MM.1S (cell line): Measurements from ENCODE around the gene EGR2.

Source experiments
- EZH2 ChIP-seq: fragments of 300-600 bp; sonication (generic); optimal IDR thresholded peaks from 2 replicates; pipeline ENCODE3; 2017; ENCODE audit warnings: low read depth, mild to moderate bottlenecking, antibody characterized with exemption, low read length, mixed read lengths
- EZH2phosphoT487 ChIP-seq: fragments of 300-600 bp; sonication (generic); IDR thresholded peaks from 2 replicates; pipeline ENCODE4 v1.6.1; 2018; ENCODE audit warnings: antibody characterized with exemption, low read length
- TF ChIP-seq, protein P1 (sequence below): fragments of 300-600 bp; sonication (generic); IDR thresholded peaks from 2 replicates; pipeline ENCODE4 v1.5.1; 2016; ENCODE audit warnings: antibody characterized with exemption, low read length, mixed read lengths

DNA sequence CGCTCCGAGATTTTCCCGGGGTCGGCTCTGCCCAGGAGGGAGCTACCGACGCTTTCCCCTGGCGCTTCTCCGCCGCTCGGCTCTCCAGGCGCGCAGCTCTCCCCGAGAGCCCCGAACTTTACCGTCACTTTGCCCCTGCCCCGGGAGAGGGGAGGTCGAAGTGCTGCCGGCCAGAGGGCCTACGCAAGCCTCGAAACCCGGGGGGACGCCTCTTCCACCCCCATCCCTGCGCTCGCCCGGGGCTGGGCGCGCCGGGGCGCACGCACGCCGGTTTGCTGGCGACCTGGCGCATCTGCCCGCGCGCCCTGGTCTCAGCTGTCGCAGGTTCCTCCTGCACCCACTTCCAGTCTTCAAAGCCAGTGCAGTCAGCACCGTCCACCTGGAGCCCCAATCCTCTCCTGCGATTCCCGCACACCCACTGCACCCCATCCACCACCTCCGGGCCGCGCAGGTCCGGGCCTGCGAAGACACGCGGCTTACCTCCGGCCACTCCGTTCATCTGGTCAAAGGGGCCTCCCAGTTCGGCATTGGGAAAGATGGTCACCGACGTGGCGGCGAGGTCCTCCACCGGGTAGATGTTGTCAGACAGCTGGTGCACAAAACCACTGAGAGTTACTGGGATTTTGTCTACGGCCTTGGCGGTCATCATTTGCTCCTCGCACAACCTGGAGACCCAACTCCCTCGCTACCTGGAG is 638 bp downstream of the EGR2 start:
- TF ChIP-seq, protein P1, sequence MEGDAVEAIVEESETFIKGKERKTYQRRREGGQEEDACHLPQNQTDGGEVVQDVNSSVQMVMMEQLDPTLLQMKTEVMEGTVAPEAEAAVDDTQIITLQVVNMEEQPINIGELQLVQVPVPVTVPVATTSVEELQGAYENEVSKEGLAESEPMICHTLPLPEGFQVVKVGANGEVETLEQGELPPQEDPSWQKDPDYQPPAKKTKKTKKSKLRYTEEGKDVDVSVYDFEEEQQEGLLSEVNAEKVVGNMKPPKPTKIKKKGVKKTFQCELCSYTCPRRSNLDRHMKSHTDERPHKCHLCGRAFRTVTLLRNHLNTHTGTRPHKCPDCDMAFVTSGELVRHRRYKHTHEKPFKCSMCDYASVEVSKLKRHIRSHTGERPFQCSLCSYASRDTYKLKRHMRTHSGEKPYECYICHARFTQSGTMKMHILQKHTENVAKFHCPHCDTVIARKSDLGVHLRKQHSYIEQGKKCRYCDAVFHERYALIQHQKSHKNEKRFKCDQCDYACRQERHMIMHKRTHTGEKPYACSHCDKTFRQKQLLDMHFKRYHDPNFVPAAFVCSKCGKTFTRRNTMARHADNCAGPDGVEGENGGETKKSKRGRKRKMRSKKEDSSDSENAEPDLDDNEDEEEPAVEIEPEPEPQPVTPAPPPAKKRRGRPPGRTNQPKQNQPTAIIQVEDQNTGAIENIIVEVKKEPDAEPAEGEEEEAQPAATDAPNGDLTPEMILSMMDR, result no peak
- no peak for TF ChIP-seq EZH2
- no peak for TF ChIP-seq EZH2phosphoT487
